GM21447 (cell line): ENCODE results near the gene SLC29A3.
"Not testable (repeated sequence)": the region's sequence is repeated elsewhere in the genome, so short reads cannot be mapped to it uniquely, and the experiment has no call there.

Experiments
- ATAC-seq: cut with Tn5 transposase; IDR thresholded peaks from one replicate; pipeline ENCODE4 v1.9.1; 2021; ENCODE audit not compliant: unreplicated experiment

The SLC29A3 gene

DNA sequence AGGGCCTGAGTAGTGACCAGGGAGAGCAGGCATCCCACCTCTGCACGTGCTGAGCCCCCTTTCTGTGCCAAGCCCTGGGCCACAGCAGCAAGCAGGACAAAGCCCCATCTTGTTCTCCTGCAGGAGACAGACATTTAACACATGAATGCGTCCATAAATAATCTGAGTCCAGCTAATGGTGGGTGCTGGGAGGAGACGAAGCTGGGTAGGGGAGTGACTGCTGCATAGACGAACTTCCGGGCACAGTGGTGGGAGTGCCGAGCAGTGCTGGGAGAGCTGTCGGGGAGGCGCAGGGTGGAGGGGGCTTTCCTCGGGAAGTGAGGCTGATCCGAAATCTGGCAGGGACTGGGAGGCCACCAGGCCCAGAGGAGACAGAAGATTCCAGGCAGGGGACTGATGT, 35.2 kb upstream of the SLC29A3 start:
- ATAC-seq: no peak

DNA sequence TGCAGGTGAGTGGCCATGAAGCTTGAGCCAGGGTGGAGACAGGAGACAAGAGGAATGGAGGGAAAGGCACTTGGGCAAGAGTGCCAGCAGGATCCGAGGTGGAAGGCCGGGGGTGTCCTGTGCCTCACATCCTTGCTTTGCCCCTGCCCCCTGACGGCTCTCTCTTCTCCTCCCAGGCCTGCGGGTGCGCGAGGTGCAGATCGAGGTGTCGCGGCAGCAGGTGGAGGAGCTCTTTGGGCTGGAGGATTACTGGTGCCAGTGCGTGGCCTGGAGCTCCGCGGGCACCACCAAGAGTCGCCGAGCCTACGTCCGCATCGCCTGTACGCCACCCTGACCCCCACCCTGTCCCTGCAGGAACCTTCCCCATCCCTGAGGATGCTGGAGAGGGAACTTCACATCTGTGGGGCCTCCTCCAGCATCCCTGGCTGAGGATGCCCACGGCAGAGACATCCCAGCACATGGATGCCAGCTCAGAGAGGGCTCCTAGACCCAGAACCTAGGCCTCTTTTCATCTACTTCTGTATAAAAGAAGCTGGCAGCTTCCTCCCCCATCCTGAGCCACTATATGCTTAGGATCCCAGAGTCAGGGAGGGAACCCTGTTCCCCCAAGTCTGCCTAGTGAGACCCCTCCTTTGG, 34.4 kb upstream of the SLC29A3 start:
- no peak for ATAC-seq

DNA sequence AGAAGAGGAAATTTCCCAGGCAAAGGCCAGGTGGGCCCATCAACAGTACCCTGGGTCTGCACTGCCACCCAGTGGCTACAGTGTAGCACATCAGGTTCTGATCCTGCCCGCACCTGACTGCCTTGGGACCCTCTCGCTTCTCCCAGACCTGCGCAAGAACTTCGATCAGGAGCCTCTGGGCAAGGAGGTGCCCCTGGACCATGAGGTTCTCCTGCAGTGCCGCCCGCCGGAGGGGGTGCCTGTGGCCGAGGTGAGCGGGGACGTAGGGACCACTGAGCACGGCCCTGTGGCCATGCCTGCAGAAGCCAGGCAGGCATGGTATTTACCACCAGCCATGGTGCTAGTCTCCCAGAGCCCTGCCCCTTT, 33.9 kb upstream of the SLC29A3 start:
- no peak for ATAC-seq

DNA sequence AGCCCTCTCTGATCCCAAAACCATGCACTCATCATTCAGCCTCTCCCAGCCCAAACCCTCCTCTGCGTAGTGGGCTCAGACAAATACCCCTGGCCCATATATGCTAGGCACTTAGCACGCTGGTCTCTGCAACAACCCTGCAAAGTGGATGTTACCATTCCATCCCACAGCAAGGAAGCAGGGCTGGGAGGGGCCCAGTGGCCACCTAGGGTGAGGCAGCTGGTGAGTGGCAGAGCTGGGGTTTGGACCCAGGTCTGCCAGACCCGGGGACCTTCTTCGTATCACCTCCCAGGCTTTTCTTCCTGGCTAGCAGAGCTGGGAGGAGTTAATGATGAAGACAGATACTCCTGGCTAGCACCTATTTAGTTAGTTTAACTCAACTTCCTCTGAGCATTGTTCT, 33.1 kb upstream of the SLC29A3 start:
- no peak for ATAC-seq

DNA sequence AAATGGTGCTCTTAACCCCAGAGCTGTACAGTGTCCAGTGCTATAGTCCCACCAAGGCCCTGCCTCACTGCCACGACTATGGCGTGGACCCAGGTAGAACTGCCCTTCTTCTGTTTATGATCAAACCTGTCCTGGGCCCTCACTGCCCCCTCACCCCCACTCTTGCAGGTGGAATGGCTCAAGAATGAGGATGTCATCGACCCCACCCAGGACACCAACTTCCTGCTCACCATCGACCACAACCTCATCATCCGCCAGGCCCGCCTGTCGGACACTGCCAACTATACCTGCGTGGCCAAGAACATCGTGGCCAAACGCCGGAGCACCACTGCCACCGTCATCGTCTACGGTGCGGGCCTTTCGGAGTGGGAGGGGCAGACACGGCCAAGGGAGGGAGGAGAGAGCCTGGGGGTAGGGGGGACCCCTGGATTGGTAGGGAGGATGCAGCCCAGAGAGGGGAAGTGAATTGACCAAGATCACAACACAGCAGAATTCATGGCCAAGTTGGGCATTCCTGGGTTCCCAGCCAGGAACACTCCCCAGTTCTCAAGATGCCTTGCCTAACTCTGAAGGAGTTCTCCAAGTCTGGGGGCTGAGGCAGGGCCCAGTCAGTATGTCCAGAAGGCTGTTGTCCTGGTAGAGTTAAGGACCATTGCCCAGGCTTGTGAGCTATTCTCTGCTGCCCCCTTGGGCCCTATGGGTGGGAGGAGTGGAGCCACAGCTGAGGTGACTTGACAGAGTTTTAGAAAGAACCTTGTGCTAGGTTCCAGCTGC, 32.4 kb upstream of the SLC29A3 start:
- no peak for ATAC-seq

DNA sequence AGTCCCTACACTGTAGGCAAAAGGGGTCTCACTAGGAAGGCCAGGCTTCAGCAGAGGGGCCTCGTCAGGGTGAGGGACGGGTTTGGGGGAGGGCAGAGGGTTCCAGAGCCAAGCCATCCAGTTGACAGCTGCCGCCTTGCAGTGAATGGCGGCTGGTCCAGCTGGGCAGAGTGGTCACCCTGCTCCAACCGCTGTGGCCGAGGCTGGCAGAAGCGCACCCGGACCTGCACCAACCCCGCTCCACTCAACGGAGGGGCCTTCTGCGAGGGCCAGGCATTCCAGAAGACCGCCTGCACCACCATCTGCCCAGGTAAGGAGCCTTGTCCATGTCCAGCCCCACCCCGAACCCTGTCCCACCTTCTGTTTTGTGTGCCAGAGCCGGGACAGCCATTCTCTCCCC, 31.6 kb upstream of the SLC29A3 start:
- no peak for ATAC-seq

DNA sequence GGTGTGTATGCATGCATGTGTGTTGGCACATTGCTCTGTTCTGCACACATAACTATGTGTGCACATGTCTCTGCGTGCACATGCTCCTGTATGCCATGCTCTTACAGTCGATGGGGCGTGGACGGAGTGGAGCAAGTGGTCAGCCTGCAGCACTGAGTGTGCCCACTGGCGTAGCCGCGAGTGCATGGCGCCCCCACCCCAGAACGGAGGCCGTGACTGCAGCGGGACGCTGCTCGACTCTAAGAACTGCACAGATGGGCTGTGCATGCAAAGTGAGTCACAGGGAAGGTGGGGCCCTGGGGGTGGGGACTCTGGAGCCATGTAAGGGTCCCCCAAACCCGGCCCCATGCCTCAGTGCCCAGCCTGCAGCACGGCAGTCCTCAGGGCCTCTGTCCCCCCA, 30.6 kb upstream of the SLC29A3 start:
- no peak for ATAC-seq

DNA sequence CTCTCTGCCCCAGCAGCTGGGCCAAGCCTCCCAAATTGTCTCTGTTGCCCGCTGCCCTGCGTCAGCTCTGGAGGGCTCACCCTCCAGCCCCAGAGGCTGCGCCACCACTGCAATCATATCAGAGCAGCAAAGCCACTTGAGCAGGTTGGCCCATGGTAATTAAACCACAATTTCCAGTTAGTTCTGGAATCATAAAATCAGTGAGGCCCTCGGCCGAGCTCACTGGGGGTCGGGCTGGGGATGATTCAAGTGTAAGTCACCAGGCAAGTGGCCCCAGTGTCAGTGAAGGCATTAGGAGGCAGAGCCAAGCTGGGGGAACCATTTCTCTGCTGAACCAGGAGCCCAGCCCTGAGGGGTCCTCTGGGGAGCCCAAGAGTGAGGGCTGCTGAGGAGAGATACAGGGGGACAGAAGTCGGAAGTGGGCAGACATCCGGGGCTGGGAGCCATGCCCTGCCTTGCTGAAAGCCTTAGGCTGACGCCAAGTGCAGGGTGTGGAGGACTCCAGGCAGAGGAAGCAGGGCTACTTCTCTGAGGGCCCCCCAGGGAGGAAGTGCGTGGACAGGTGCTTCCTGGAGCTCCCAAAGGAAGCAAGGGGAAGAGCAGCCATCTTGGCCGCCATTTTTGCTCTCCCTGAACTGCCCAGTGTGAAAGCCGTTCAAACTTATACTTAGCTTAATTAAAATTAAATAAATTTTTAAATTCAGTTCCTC, 29.5 kb upstream of the SLC29A3 start:
- no peak for ATAC-seq

DNA sequence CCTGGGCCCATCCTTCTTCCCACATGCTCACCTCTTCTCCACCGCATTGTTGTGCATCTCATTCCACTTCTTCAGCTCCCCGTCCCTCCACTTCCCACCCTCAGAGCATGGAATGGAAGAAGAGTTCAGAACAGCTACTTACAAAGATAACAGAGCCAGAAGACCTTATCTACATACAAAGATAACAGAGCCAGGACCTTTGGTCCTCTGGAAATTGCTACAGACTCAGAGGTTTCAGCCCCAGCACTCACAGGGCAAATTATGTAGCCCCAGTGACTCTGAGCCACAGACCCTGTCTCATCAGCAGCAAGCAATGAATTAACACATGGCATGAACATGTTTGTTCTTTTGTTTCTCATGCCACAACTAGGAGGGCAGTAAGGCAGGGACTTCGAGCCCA, 28.7 kb upstream of the SLC29A3 start:
- ATAC-seq: no peak

DNA sequence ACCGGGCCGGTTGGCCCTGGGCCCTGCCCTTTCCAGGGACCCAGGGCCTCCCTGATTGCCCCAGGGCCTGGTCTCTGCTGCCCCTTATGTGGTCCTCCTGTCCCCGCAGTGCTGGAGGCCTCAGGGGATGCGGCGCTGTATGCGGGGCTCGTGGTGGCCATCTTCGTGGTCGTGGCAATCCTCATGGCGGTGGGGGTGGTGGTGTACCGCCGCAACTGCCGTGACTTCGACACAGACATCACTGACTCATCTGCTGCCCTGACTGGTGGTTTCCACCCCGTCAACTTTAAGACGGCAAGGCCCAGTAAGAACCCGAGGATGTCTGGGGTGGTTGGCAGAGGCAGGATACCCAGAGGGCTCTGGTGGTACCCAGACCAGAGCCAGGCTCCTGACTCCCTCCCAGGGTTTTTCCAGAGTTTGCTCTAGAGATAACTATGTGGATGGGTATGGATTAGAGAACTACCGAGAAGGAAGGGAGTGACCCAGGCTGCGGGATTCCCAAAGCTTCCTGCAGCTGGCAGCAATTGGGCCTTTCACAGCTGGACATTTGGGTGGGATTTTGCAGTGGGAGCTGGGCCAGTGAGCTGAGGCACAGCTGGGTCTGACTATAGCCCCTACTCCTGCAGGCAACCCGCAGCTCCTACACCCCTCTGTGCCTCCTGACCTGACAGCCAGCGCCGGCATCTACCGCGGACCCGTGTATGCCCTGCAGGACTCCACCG, 28.1 kb upstream of the SLC29A3 start:
- ATAC-seq: no peak

DNA sequence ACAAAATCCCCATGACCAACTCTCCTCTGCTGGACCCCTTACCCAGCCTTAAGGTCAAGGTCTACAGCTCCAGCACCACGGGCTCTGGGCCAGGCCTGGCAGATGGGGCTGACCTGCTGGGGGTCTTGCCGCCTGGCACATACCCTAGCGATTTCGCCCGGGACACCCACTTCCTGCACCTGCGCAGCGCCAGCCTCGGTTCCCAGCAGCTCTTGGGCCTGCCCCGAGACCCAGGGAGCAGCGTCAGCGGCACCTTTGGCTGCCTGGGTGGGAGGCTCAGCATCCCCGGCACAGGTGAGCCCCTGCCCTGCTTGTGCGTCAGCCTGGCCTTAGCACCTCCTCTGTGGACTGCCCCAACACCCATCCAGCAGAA, 27.5 kb upstream of the SLC29A3 start:
- ATAC-seq: no peak

DNA sequence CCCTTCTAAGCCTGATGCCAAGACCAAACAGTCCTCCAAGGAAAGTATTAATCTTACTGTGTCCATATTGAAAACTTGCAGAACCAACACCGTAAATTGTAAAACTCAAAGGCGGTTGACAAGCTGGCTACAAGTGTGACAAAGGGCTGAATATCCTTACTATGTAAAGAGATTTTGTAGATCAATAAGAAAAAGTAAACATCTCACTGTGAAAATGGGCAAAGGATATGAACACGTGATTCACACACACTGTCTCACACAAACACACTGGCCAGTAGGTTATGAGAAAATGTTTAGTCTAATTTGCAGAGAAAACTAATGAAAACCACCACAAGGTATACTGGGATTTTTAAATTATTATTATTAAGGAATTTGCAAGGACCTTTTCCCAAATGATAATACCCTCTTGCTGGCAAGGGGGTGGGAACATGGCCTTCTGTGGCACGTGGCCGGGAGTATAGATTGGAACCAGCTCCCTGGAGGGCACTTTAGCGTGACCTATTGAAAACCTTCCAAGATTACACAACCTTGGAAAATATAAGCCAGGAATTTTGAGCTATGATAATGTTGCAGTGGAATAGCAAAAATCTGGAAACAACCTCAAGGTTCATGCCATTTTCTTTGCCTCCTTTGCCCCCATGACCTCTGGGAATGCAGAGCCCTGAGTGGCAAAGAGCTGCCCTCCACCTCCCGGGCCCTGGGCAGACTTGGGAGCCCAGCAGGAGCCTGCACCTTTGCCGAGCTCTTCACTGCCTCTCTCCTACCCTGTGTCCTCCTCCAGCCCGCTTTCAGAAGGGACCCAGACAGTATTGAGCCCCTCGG, 26.2 kb upstream of the SLC29A3 start:
- ATAC-seq: no peak

DNA sequence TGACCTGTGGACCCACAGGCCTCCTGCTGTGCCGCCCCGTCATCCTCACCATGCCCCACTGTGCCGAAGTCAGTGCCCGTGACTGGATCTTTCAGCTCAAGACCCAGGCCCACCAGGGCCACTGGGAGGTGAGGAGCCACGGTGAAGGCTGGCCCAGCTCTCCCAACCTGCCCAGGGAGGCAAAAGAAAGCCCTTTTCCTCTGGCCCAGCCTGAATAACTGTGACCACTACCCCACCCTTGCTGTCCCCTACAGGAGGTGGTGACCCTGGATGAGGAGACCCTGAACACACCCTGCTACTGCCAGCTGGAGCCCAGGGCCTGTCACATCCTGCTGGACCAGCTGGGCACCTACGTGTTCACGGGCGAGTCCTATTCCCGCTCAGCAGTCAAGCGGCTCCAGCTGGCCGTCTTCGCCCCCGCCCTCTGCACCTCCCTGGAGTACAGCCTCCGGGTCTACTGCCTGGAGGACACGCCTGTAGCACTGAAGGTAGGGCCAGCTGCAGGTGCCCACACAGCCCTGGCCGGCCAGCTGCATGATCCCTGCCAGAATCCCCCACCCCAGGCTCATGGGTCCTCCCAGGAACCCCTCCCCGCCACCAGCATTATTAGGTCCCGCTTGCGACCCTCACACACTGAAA, 25.5 kb upstream of the SLC29A3 start:
- no peak for ATAC-seq

DNA sequence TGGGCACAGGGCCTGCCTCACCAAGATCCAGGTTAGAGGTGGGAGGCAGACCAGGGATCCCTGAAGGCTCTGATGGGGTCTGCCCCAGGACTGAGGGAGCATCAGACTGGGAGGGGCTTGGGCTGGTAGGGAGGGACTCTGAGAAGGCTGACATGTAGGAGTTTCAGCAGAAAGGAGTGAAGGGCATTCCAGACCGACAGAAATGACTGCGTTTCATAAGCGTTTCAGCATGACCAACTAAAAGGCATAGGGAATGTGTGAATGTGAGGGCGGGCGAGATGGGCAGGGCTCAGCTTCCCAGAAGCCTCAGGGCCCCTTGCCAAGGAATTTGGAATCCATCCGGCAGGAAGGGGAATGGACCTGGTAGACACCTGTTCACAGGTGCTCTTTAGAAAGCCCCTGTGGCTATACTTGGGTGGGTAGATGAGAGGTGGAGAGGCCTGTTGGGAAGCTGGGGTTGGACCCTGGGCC, 24.9 kb upstream of the SLC29A3 start:
- no peak for ATAC-seq

DNA sequence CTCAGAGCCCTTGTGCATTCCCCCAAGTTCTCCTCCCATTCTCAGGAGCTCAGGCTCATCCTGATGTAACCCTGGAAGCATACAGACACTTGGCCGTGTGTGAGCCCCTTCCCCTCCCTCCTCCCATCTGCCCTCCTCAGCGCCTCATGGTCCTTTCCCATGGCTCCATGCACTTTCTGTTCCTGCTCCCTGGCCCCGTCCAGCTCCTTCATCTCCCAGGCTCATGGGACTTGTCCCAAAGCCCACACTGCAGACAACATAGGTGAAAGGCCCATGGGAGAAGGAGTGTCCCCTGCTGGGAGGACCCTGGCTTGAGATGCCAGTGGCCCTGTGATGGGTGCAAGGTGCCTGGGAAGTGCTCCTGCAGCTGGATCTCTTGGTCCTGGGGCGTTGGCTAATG, 24.2 kb upstream of the SLC29A3 start:
- ATAC-seq: no peak

DNA sequence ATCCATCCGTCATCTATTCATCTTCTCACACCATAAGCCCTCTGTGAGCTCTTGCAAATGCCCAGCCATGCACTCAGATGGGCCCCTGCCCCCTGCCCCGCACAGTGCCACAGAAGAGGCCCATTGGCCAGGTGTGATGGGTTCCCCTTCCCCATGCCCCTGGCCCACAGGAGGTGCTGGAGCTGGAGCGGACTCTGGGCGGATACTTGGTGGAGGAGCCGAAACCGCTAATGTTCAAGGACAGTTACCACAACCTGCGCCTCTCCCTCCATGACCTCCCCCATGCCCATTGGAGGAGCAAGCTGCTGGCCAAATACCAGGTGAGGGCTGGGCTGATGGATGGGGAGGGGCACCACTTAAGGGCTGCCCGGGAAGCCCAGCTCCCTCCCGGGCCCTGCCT, 23.4 kb upstream of the SLC29A3 start:
- ATAC-seq: no peak

DNA sequence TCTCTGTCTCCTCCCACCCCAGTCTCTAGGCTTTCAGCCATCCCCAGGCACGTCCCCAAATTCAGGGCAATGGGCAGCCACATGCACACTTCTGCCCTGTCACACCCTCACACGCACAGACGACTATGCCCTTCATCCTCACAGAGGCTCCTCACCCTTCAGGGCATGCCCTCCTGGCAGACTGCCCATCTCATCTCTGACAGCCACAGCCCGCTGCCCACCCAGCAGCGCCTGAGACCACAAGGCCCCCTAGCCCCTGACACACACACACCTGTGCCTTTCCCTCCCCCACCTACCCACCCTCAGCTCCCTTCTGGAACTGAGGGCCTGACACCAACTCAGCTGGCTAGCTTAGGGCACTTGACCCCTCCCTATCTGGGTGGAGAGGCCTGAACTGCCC, 23.0 kb upstream of the SLC29A3 start:
- no peak for ATAC-seq

DNA sequence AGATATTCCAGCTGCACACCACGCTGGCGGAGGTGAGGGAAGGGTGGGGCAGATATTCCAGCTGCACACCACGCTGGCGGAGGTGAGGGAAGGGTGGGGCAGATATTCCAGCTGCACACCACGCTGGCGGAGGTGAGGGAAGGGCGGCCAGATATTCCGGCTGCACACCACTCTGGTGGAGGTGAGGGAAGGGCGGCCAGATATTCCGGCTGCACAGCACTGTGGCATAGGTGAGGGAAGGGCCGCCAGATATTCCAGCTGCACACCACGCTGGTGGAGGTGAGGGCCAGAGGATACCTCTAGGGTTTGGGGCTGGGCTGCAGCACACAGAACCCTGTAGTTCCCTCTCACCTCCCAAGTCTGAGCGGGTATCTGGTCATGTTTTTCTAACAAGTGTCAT, 22.2 kb upstream of the SLC29A3 start:
- ATAC-seq: not testable (repeated sequence)

DNA sequence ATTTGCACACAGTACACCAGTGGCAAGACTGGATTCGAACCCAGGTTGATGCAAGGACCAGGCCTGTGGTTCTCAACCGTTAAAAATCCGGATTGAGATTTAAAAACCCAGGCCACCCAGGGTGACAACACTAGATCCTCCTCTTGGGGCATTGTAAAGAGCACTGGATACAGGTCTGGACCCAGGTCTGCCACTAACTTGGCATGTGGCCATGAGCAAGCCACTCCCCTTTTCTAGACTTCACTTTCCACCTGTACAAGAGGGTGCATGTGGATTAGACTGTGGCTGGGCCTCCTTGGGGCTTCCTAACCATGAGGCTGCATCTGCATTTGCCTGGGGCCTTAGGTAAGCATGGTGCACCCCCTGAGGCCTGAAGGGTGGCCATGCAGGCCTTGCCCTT, 21.7 kb upstream of the SLC29A3 start:
- no peak for ATAC-seq

DNA sequence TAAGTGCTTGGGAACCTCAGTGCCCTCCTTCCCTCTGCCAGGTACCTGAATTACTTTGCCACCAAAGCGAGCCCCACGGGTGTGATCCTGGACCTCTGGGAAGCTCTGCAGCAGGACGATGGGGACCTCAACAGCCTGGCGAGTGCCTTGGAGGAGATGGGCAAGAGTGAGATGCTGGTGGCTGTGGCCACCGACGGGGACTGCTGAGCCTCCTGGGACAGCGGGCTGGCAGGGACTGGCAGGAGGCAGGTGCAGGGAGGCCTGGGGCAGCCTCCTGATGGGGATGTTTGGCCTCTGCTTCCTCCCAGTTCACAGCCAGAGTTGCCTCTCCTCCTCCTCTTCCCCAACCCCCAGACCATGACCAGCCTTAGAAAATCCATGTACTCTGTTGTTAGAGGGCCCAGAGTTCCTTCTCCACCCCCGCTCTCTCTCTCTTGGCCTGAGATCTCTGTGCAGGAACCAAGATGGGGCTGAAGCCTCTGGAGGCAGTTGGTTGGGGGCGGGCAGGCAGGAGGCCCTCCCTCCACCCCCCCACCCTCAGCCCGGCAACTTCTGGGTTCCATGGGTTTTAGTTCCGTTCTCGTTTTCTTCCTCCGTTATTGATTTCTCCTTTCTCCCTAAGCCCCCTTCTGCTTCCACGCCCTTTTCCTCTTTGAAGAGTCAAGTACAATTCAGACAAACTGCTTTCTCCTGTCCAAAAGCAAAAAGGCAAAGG, 19.8 kb upstream of the SLC29A3 start:
- no peak for ATAC-seq
